A673 (cell line): ENCODE data around the gene ARPP19. TPM values are rescaled to one million over a fixed set of nuclear protein-coding genes. Genes with fewer than 3 reads are reported as not detected.

Source experiments
- BruUV-seq: library from RNA; stranded (reverse); fragments of 400-500 nt; replicated peaks from 2 replicates; lab custom pipeline; 2021; lab: Mats Ljungman, UMichigan
- CTCF ChIA-PET: fragments of 300-600 bp; sonication (Branson Sonifier 250); formaldehyde crosslinking; loops from one replicate; lab custom pipeline; 2022; ENCODE audit warnings: antibody characterized with exemption; lab: Charles Lee
- POLR2A ChIA-PET: fragments of 300-600 bp; sonication (Branson Sonifier 250); formaldehyde crosslinking; loops from one replicate; lab custom pipeline; 2022; ENCODE audit warnings: antibody characterized with exemption; ENCODE audit not compliant: low non-redundant PET; lab: Charles Lee
- DNase-seq: peaks from one replicate; pipeline ENCODE4 v3.0.0-alpha.2; 2015; ENCODE audit warnings: low spot score
- H3K27ac ChIP-seq: fragments of 200-600 bp; sonication (generic); 2 replicates; pipeline ENCODE4 v1.5.1; 2016; ENCODE audit warnings: mixed run types, low read depth, mild to moderate bottlenecking, mixed read lengths, antibody characterized with exemption, low read length; ENCODE audit not compliant: poor library complexity, severe bottlenecking
- H3K27me3 ChIP-seq: fragments of 200-600 bp; sonication (generic); replicated peaks from 2 replicates; pipeline ENCODE4 v1.6.1; 2017; ENCODE audit warnings: mixed run types, low read depth, mild to moderate bottlenecking, mixed read lengths, antibody characterized with exemption, low read length; ENCODE audit not compliant: insufficient read depth, poor library complexity
- H3K36me3 ChIP-seq: fragments of 200-600 bp; sonication (generic); 2 replicates; pipeline ENCODE4 v1.6.1; 2016; ENCODE audit warnings: mixed run types, mild to moderate bottlenecking, mixed read lengths, antibody characterized with exemption, low read length; ENCODE audit not compliant: insufficient read depth, poor library complexity, severe bottlenecking
- H3K4me1 ChIP-seq: fragments of 200-600 bp; sonication (generic); 2 replicates; pipeline ENCODE4 v1.6.1; 2017; ENCODE audit warnings: mixed run types, mild to moderate bottlenecking, mixed read lengths, antibody characterized with exemption, low read length; ENCODE audit not compliant: insufficient read depth, poor library complexity, severe bottlenecking
- H3K4me3 ChIP-seq: fragments of 200-600 bp; sonication (generic); 2 replicates; pipeline ENCODE4 v1.5.1; 2016; ENCODE audit warnings: low read depth, mixed run types, mild to moderate bottlenecking, mixed read lengths, low read length; ENCODE audit not compliant: poor library complexity, severe bottlenecking
- H3K9me3 ChIP-seq: fragments of 200-600 bp; sonication (generic); 2 replicates; pipeline ENCODE4 v1.6.1; 2016; ENCODE audit warnings: mixed run types, low read depth, mild to moderate bottlenecking, mixed read lengths, antibody characterized with exemption, low read length; ENCODE audit not compliant: poor library complexity, severe bottlenecking
- EZH2 ChIP-seq: fragments of 200-600 bp; sonication (generic); IDR thresholded peaks from 2 replicates; pipeline ENCODE4 v1.6.1; 2017; ENCODE audit warnings: borderline replicate concordance, low read depth, mild to moderate bottlenecking, mixed read lengths, antibody characterized with exemption, low read length; ENCODE audit not compliant: poor library complexity, severe bottlenecking
- intact Hi-C: fragments of 100-400 bp; cut with micrococcal nuclease; formaldehyde crosslinking; loops from one replicate; pipeline ENCODE4 v1.10.0; 2022; ENCODE audit not compliant: unreplicated experiment
- total RNA-seq: library from RNA; stranded (reverse); gene quantifications from 2 replicates; pipeline ENCODE4 v1.2.3, GENCODE V29; 2021
- TF ChIP-seq, protein P1 (sequence below): fragments of 300-800, 200-600 bp; sonication (generic); conservative IDR thresholded peaks from 2 replicates; pipeline ENCODE4 v1.5.1; 2017; ENCODE audit warnings: low read depth, mild to moderate bottlenecking, antibody characterized with exemption, low read length, moderate library complexity, mixed read lengths

Gene ARPP19
- total RNA-seq, 1 experiment from 2014 or later = 186 TPM

DNA sequence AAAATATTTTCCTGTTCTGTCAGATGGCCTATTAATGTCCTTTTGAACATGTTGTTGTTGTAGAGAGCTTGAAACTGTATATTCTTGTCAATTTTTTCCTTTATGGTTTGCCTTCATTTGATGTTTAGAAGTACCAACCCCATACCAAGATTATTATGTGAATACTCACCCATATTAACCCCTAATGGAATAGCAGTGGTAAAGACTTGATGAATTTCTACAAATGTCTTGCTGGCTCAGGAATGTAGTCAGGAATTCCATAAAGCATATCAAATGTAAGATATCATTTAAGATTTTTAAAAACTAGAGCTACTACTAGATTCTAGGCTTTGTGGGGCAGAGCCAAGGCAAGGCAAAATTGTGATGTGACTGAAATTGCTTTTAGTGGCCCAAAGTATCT, 70.1 kb downstream of the ARPP19 start:
- H3K27ac ChIP-seq = no peak overlapping the region
- POLR2A ChIA-PET = no interaction called here
- H3K4me3 ChIP-seq = no peak overlapping the region
- TF ChIP-seq, protein P1, sequence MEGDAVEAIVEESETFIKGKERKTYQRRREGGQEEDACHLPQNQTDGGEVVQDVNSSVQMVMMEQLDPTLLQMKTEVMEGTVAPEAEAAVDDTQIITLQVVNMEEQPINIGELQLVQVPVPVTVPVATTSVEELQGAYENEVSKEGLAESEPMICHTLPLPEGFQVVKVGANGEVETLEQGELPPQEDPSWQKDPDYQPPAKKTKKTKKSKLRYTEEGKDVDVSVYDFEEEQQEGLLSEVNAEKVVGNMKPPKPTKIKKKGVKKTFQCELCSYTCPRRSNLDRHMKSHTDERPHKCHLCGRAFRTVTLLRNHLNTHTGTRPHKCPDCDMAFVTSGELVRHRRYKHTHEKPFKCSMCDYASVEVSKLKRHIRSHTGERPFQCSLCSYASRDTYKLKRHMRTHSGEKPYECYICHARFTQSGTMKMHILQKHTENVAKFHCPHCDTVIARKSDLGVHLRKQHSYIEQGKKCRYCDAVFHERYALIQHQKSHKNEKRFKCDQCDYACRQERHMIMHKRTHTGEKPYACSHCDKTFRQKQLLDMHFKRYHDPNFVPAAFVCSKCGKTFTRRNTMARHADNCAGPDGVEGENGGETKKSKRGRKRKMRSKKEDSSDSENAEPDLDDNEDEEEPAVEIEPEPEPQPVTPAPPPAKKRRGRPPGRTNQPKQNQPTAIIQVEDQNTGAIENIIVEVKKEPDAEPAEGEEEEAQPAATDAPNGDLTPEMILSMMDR = no peak
- TF ChIP-seq EZH2 = no peak
- BruUV-seq = no TSS peak
- CTCF ChIA-PET = no interaction called here
- no peak for DNase-seq
- H3K4me1 ChIP-seq = peaks cover 6% of the 10 kb centered on the region
- intact Hi-C loops = no loop called here
- H3K27me3 ChIP-seq = no peaks in the 10 kb centered on the region
- H3K9me3 ChIP-seq = no peaks in the 10 kb centered on the region
- H3K36me3 ChIP-seq = no peaks in the 10 kb centered on the region

Other genes with a start within 250 kb of the ARPP19 start
- gene MYO5A, start 40.1 kb downstream of the ARPP19 start, total RNA-seq = 16.8 and 20.9 TPM in 2 replicates
- gene ATOSA, start 110.4 kb upstream of the ARPP19 start, total RNA-seq = 5.3 and 6.1 TPM in 2 replicates
- not detected in 2 replicates for gene ONECUT1, start 221.3 kb upstream of the ARPP19 start, total RNA-seq